ENCODE measurements around the gene VCX2.
"Not testable (repeated sequence)": the region's sequence is repeated elsewhere in the genome, so short reads cannot be mapped to it uniquely, and the experiment has no call there.

The VCX2 gene
- long read RNA-seq, donor 1 = 0 reads
- long read RNA-seq, donor 2 = 0 reads
- long read RNA-seq, donor 3 = 0 reads
- long read RNA-seq, donor 4 = 0 reads
- long read RNA-seq, donor 5 = 0 reads
- long read RNA-seq, donor 6 = 0 reads
- long read RNA-seq, donor 7 = 0 reads
- long read RNA-seq, donor 8 = 0 reads

DNA sequence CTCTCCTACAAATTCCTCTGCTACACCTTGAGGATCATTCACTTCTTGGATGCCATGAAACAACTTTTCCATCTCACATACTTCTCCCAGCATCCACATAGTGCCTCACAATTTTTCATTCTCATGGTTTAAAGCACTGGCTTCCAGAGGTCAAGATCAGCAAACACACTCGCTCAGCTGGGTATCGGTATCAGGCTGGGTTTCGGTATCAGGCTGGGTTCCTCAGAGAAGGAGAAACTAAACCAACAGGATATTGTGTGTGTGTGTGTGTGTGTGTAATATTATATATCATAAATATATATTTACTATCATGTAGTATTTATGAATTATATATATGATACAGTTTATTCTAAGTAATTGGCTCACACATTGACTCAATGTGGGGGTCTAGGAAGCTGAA is at the start of gene VCX2:
TSS of gene VCX2 (minus strand) at position 99 of the 400 bp plus-strand sequence. CDS start 624 bp downstream, outside the sequence.
- not testable (repeated sequence) for DNase-seq

DNA sequence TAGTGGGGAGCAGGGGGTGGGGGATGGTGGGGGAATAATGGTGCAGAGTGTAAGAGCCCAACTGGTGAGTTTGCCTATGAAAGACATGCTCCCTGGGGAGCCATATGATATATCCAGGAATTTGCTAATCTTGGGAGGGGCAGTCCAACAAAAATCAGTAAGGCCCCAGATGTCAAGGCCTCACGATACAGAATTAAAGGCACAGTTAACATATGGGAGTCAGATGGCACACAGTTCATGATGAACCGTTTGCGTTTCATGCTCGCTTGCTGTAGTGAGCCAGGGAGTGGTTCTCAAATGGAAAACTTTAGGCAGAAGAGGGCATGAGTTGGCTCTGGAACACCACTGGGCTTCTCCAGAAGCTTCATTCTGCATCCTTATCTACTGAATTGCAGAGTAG is 33.9 kb upstream of the VCX2 start:
- DNase-seq = no peak

GRCh38 chrX:8204169-8204935 is 33.3 kb upstream of the VCX2 start:
- no peak for DNase-seq

GRCh38 chrX:8201896-8202331 is 30.8 kb upstream of the VCX2 start:
- DNase-seq = no peak

- DNase-seq = no peak
These were observed 25.7 kb upstream of the VCX2 start for GRCh38 chrX:8196776-8197175.

GRCh38 chrX:8194216-8194615 is 23.1 kb upstream of the VCX2 start:
- DNase-seq = no peak

DNA sequence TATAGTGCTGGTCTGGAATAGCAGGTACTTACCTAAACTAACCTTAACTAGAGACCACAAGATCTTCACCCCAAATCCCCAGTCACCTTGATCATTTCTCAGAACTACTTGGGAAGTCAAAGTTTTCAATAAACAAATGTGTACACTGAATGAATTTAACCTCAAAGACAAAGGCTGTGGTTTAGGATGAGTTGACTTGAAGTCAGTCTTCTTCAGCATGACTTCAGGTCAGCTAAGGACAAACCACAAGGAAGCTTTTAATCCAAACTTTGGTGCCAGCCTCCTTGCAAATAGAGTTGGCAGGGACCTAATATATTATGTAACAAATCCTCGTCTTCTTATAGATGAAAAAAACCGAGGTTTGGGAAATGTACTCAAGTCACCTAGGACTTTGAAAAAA is 21.2 kb upstream of the VCX2 start:
- DNase-seq = no peak

DNA sequence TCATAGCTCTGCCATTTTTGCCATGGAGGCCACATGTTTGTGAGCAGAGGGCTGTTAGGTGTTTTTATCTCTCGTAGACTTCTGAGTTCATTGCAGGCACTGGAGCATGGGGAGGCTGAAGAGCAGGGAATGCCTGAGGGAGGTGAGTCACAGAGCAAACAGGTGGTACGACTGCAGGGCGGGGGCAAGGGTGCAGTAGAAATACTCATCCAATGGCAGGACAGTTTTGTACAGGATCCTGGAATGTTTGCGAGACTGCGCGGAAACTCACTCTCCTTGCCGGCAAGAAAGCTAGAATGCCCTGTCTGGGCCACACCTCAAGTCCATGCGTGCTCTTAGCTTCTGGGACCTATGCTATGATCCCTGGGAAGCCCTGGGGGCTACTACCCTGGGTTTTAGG is 20.0 kb upstream of the VCX2 start:
- DNase-seq = no peak

- no peak for DNase-seq
These were observed 19.3 kb upstream of the VCX2 start for GRCh38 chrX:8190341-8190830.

- no peak for DNase-seq
These were observed 18.2 kb upstream of the VCX2 start for GRCh38 chrX:8189096-8189830.

- DNase-seq = no peak
These were observed 12.3 kb upstream of the VCX2 start for GRCh38 chrX:8183346-8183745.

GRCh38 chrX:8179656-8180055 is 8.6 kb upstream of the VCX2 start:
- DNase-seq = no peak

GRCh38 chrX:8154011-8154410 is 17.1 kb downstream of the VCX2 start:
- not testable (repeated sequence) for DNase-seq

DNA sequence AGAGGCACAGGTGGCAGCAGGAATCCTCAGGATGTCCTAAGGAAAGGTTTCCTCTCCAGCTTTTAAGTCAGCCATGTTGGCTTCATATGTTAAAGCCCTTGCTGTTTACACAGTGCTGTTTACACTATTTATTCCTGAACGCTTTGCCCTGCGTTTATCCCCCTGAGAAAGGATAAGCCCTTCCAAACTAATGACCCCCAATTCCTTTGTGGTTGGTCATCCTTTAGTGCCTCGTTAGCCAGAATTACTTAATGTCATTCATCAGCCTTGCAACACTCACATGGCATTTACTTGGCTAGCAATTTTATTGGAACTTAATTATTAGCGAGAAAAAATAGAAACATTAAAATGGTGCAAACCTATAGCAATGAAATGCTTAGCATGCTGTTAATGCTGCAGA is 23.8 kb downstream of the VCX2 start:
- no peak for DNase-seq

- no peak for DNase-seq
These were observed 26.1 kb downstream of the VCX2 start for GRCh38 chrX:8144925-8145324.

DNA sequence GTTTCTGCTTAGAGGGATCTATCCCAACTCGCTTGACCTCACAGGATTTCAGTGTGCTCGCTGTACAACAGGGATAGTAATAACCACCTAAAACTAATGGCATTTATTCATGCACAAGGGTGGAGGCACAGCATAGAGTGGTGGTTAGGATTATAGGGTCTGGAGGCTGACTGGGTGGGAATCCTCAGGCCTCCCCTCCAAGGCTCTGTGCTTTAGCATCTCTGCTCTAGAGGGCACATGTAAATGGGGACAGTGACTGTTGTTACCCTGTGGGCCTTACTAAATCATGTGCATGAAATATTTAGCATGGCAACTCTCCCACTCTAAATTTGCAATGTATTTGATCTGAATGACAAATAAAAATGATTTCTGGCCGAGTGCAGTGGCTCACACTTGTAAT is 29.2 kb downstream of the VCX2 start:
- no peak for DNase-seq

DNA sequence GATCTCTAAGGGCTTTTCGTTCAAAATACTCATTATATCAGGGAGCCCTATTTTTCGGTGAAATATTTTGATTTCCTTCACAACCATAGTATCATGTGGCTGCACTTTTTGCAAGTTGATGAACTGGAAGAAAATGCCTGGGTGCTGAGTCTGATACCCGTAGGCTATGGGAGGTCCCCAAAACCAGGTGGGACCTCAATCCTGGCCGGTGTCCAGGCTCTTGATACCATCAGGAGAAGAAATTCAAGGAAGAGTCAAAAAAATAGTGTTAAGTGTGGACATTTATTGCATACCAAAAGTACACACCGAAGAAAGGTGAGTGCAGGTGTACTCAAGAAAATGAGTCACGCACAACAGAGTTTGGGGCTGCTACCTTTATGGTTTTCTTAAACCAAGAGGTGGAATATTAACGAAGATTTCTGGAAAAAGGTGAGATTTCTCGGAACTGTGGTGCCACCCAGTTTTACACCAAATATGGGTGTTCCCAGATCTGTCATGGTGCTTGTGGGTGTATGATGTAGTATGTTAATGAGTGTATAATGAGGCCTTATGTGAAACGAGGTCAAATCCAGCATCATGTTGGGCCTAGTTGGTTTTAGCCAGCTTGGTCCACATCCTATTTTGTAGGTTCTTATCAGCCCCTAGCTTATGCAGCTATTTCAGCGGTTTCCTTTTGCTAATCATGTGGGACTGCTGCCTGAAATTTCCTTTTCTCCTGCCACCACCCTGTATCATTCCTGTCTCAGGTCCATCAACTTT is 29.9 kb downstream of the VCX2 start:
- no peak for DNase-seq

DNA sequence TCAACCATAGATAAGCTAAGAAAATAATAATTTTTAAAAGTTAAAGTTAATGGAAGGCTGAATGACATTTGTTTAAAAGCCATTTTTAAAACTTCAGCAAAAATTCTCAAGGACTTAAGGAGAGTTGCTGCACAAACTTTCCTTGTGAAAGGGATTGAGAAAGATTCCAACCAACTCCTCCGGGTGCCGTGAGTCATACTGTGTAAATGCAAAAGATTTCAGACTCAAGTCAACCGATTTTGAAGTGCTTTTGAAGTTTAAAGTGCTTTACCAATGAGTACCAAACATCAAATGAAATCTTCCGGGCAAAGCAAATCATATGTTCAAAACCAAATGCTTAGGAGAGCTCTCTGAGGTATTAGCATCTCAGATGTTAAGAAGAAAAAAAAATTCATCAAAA is 31.4 kb downstream of the VCX2 start:
- DNase-seq = no peak

- no peak for DNase-seq
These were observed 32.8 kb downstream of the VCX2 start for GRCh38 chrX:8138252-8138651.

DNA sequence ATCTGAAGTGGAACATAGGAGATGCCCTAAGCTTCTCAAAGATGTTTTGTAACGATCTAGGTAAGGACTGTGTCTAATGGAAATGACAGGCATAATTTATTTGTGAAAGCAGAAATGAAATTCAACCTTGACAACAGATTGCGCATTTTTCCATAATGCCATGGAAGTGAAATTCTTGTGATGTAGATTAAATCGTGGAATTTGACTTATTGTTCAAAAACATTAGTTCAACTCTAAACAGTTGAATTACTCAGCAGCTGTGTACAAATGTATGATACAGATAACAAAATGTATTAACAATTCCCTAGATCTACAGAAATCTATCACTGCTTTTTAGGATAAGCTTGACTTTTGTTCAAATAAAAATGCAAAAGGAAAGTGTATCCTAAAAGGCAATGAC is 44.4 kb downstream of the VCX2 start:
- DNase-seq = no peak

DNA sequence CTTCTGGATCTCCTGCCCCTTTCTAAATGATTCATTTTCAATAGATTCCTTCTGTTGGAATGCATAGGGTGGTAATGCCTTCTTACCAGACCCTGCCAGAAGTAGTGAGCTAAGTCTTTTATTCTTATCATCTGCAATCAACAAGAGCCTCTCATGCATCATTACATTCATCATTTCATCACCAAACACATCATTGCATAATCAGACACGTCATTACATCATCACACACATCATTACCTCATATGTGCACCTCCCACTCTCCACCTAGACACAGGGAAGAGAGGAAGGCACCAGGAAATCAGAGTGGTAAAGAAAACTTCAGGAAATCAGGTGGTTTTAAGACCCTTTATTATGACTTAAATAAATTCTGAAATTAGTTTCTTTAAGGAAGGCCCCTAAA is 45.0 kb downstream of the VCX2 start:
- DNase-seq = no peak

DNA sequence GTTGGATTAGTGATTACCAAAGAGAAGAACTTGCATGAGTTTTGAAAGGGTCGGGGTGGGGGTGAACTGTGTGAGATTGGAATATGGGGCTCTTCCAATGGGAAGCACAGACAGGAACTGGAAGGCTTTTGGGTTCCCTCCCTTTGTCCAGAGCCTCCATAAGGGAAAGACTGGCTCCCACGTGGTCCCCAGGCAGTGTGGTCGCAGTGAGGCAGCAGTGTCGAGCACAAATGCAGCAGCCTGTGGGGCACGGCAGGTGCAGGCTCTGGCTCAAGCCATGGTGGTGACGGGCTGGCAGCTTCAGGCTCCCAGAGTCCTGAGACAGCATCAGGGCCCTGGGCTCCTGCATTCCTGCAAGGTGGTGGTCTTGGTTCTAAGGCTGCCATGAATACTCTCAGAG is 45.5 kb downstream of the VCX2 start:
- no peak for DNase-seq

DNA sequence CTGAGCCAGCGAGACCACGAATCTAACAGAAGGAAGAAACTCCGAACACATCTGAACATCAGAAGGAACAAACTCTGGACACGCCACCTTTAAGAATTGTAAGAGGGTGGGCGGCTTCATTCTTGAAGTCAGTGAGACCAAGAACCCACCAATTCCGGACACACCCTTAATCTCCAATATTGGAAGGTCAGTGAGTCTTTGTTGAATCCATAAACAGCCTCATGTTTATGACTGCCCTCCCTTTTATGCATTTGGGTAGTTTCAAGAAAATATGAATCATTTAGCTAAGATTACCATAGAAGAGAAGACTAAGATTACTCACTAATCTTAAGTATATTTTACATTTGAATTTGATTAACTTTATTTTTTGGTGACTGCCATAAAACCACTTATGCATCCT is 48.5 kb downstream of the VCX2 start:
- DNase-seq = no peak
